Measurements from ENCODE around the gene TLE2.

GRCh38 chr19:3041327-3041726, 12.2 kb upstream of the TLE2 start:
- TF ChIP-seq, protein P1, sequence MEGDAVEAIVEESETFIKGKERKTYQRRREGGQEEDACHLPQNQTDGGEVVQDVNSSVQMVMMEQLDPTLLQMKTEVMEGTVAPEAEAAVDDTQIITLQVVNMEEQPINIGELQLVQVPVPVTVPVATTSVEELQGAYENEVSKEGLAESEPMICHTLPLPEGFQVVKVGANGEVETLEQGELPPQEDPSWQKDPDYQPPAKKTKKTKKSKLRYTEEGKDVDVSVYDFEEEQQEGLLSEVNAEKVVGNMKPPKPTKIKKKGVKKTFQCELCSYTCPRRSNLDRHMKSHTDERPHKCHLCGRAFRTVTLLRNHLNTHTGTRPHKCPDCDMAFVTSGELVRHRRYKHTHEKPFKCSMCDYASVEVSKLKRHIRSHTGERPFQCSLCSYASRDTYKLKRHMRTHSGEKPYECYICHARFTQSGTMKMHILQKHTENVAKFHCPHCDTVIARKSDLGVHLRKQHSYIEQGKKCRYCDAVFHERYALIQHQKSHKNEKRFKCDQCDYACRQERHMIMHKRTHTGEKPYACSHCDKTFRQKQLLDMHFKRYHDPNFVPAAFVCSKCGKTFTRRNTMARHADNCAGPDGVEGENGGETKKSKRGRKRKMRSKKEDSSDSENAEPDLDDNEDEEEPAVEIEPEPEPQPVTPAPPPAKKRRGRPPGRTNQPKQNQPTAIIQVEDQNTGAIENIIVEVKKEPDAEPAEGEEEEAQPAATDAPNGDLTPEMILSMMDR (IDR thresholded peaks at IDR 0.05), result no peak
- TF ChIP-seq POLR2A (IDR thresholded peaks at IDR 0.05), result no peak

Measured in transverse colon (tissue), 3 donors.